Activated naive CD8-positive, alpha-beta T cell treated with anti-CD3 and anti-CD28 coated beads for 36 hours (primary cell): ENCODE results near the gene MYO15A. TPM values are rescaled to one million over a fixed set of nuclear protein-coding genes. Genes with fewer than 3 reads are reported as not detected.
A peak's percentile ranks its signal among the peaks of the same experiment; 100 is the strongest.

Experiments
- DNase-seq: peaks from one replicate; pipeline ENCODE4 v3.0.0; 2021
- H3K27ac Mint-ChIP-seq: one replicate; pipeline ENCODE4 v1.8.0; 2022; ENCODE audit warnings: mild to moderate bottlenecking, moderate library complexity, mixed read lengths
- H3K27me3 Mint-ChIP-seq: one replicate; pipeline ENCODE4 v1.8.0; 2022; ENCODE audit warnings: mild to moderate bottlenecking, mixed read lengths
- H3K36me3 Mint-ChIP-seq: one replicate; pipeline ENCODE4 v1.8.0; 2021; ENCODE audit warnings: mild to moderate bottlenecking, mixed read lengths
- H3K4me1 Mint-ChIP-seq: one replicate; pipeline ENCODE4 v1.8.0; 2021; ENCODE audit warnings: mixed read lengths
- H3K4me3 Mint-ChIP-seq: one replicate; pipeline ENCODE4 v1.8.0; 2022; ENCODE audit warnings: mild to moderate bottlenecking, moderate library complexity, mixed read lengths
- H3K9me3 Mint-ChIP-seq: one replicate; pipeline ENCODE4 v1.8.0; 2022; ENCODE audit warnings: mixed read lengths
- total RNA-seq, 2 experiments: library from RNA; stranded (reverse); gene quantifications; one replicate each; pipeline ENCODE4 v1.2.3, GENCODE V29; 2021

MYO15A gene
- total RNA-seq, 2 experiments from 2014 or later = 0.60 to 0.68 TPM

- Mint-ChIP-seq H3K9me3 (no peaks in the 10 kb centered on the region), H3K4me1 (peaks cover 10% of the 10 kb centered on the region), H3K27me3 (no peaks in the 10 kb centered on the region), H3K4me3 (no peak overlapping the region), H3K36me3 (peaks cover 24% of the 10 kb centered on the region), H3K27ac (no peak overlapping the region)
- peak; percentile 13 for DNase-seq
Observed at GRCh38 chr17:18093616-18094408, 14.7 kb upstream of the MYO15A start.

GRCh38 chr17:18094409-18094807, 14.1 kb upstream of the MYO15A start:
- H3K27ac Mint-ChIP-seq = no peak overlapping the region
- H3K9me3 Mint-ChIP-seq = no peaks in the 10 kb centered on the region
- H3K27me3 Mint-ChIP-seq = no peaks in the 10 kb centered on the region
- H3K4me3 Mint-ChIP-seq = no peak overlapping the region
- no peak for DNase-seq
- peaks cover 8% of the 10 kb centered on the region for H3K4me1 Mint-ChIP-seq
- peaks cover 24% of the 10 kb centered on the region for H3K36me3 Mint-ChIP-seq

GRCh38 chr17:18099516-18099915, 9.0 kb upstream of the MYO15A start:
- Mint-ChIP-seq H3K27ac (no peak overlapping the region), H3K4me1 (no peaks in the 10 kb centered on the region), H3K27me3 (no peaks in the 10 kb centered on the region), H3K36me3 (peaks cover 6% of the 10 kb centered on the region), H3K9me3 (no peaks in the 10 kb centered on the region), H3K4me3 (no peak overlapping the region)
- DNase-seq = no peak

- Mint-ChIP-seq H3K27ac (no peak overlapping the region), H3K27me3 (no peaks in the 10 kb centered on the region), H3K4me3 (no peak overlapping the region), H3K4me1 (no peaks in the 10 kb centered on the region), H3K9me3 (no peaks in the 10 kb centered on the region), H3K36me3 (peaks cover 8% of the 10 kb centered on the region)
- no peak for DNase-seq
Observed at GRCh38 chr17:18100616-18101015, 7.9 kb upstream of the MYO15A start.

GRCh38 chr17:18101828-18102227, 6.7 kb upstream of the MYO15A start:
- Mint-ChIP-seq H3K27me3 (no peaks in the 10 kb centered on the region), H3K36me3 (peaks cover 2% of the 10 kb centered on the region), H3K27ac (no peak overlapping the region), H3K4me1 (no peaks in the 10 kb centered on the region), H3K4me3 (no peak overlapping the region), H3K9me3 (no peaks in the 10 kb centered on the region)
- no peak for DNase-seq

- no peaks in the 10 kb centered on the region for H3K9me3 Mint-ChIP-seq
- no peak for DNase-seq
- H3K27ac Mint-ChIP-seq = no peak overlapping the region
Observed at GRCh38 chr17:18102640-18103039, 5.9 kb upstream of the MYO15A start.

GRCh38 chr17:18105027-18105426, 3.5 kb upstream of the MYO15A start:
- no peaks in the 10 kb centered on the region for H3K4me1 Mint-ChIP-seq
- H3K27me3 Mint-ChIP-seq = no peaks in the 10 kb centered on the region
- no peaks in the 10 kb centered on the region for H3K9me3 Mint-ChIP-seq
- no peak overlapping the region for H3K27ac Mint-ChIP-seq
- peaks cover 2% of the 10 kb centered on the region for H3K36me3 Mint-ChIP-seq
- no peak for DNase-seq
- H3K4me3 Mint-ChIP-seq = no peak overlapping the region

More at GRCh38 chr17:18102640-18103039, 5.9 kb upstream of the MYO15A start:
- Mint-ChIP-seq H3K36me3 (peaks cover 2% of the 10 kb centered on the region), H3K4me3 (no peak overlapping the region), H3K27me3 (no peaks in the 10 kb centered on the region), H3K4me1 (no peaks in the 10 kb centered on the region)

GRCh38 chr17:18105595-18105994, 3.0 kb upstream of the MYO15A start:
- Mint-ChIP-seq H3K9me3 (no peaks in the 10 kb centered on the region), H3K27me3 (no peaks in the 10 kb centered on the region), H3K27ac (no peak overlapping the region), H3K4me1 (no peaks in the 10 kb centered on the region), H3K36me3 (peaks cover 2% of the 10 kb centered on the region), H3K4me3 (no peak overlapping the region)
- no peak for DNase-seq

GRCh38 chr17:18106211-18106610, 2.3 kb upstream of the MYO15A start:
- no peak overlapping the region for H3K27ac Mint-ChIP-seq
- no peaks in the 10 kb centered on the region for H3K4me1 Mint-ChIP-seq
- no peaks in the 10 kb centered on the region for H3K27me3 Mint-ChIP-seq
- H3K36me3 Mint-ChIP-seq = peaks cover 2% of the 10 kb centered on the region
- H3K4me3 Mint-ChIP-seq = no peak overlapping the region
- DNase-seq = no peak
- no peaks in the 10 kb centered on the region for H3K9me3 Mint-ChIP-seq

GRCh38 chr17:18107061-18107790, 1.3 kb upstream of the MYO15A start:
- Mint-ChIP-seq H3K27ac (no peak overlapping the region), H3K4me3 (no peak overlapping the region), H3K4me1 (no peaks in the 10 kb centered on the region), H3K27me3 (no peaks in the 10 kb centered on the region), H3K36me3 (peaks cover 2% of the 10 kb centered on the region), H3K9me3 (no peaks in the 10 kb centered on the region)
- DNase-seq = no peak

- Mint-ChIP-seq H3K27ac (peak overlapping the region; percentile 34), H3K4me1 (no peaks in the 10 kb centered on the region), H3K4me3 (no peak overlapping the region), H3K9me3 (no peaks in the 10 kb centered on the region), H3K36me3 (peaks cover 2% of the 10 kb centered on the region), H3K27me3 (no peaks in the 10 kb centered on the region)
- DNase-seq = no peak
Observed at GRCh38 chr17:18107971-18108370, 585 bp upstream of the MYO15A start.

- no peaks in the 10 kb centered on the region for H3K36me3 Mint-ChIP-seq
- H3K4me3 Mint-ChIP-seq = no peak overlapping the region
- no peaks in the 10 kb centered on the region for H3K4me1 Mint-ChIP-seq
- no peaks in the 10 kb centered on the region for H3K27me3 Mint-ChIP-seq
- H3K9me3 Mint-ChIP-seq = no peaks in the 10 kb centered on the region
- no peak for DNase-seq
- H3K27ac Mint-ChIP-seq = no peak overlapping the region
Observed at GRCh38 chr17:18109935-18110485, 1.5 kb downstream of the MYO15A start.

GRCh38 chr17:18110636-18111145, 2.1 kb downstream of the MYO15A start:
- Mint-ChIP-seq H3K9me3 (no peaks in the 10 kb centered on the region), H3K4me1 (no peaks in the 10 kb centered on the region), H3K27ac (no peak overlapping the region)

GRCh38 chr17:18111330-18111971, 2.9 kb downstream of the MYO15A start:
- DNase-seq = no peak
- Mint-ChIP-seq H3K4me1 (no peaks in the 10 kb centered on the region), H3K9me3 (no peaks in the 10 kb centered on the region), H3K27ac (no peak overlapping the region), H3K4me3 (no peak overlapping the region), H3K27me3 (no peaks in the 10 kb centered on the region), H3K36me3 (no peaks in the 10 kb centered on the region)

More at GRCh38 chr17:18110636-18111145, 2.1 kb downstream of the MYO15A start:
- DNase-seq = no peak
- Mint-ChIP-seq H3K27me3 (no peaks in the 10 kb centered on the region), H3K36me3 (no peaks in the 10 kb centered on the region), H3K4me3 (no peak overlapping the region)

GRCh38 chr17:18115517-18115916, 7.0 kb downstream of the MYO15A start:
- H3K4me1 Mint-ChIP-seq = no peaks in the 10 kb centered on the region
- H3K9me3 Mint-ChIP-seq = no peaks in the 10 kb centered on the region
- H3K36me3 Mint-ChIP-seq = no peaks in the 10 kb centered on the region
- H3K27me3 Mint-ChIP-seq = no peaks in the 10 kb centered on the region
- DNase-seq = no peak
- no peak overlapping the region for H3K4me3 Mint-ChIP-seq
- H3K27ac Mint-ChIP-seq = no peak overlapping the region
